Upper lobe of left lung (tissue), 6 donors: ENCODE results near the gene C2orf72. TPM values are rescaled to one million over a fixed set of nuclear protein-coding genes. Genes with fewer than 3 reads are reported as not detected.
"Not testable (repeated sequence)": the region's sequence is repeated elsewhere in the genome, so short reads cannot be mapped to it uniquely, and the experiment has no call there.

ENCODE experiments used
- ATAC-seq, 2 donors: fragments of 200-7000 bp; cut with Tn5 transposase; one replicate each; pipeline ENCODE4 v1.9.1; 2022; ENCODE audit warnings: mild to moderate bottlenecking in 2 of 2, moderate library complexity in 2 of 2; ENCODE audit not compliant: low FRiP score in 2 of 2
- DNase-seq, 2 donors: peaks; one replicate each; pipeline ENCODE4 v3.0.0-alpha.2; 2019 to 2020
- H3K27ac ChIP-seq, 4 donors: fragments of 200-600 bp; sonication (generic); one replicate each; pipeline ENCODE4 v1.5.1; 2016 to 2019
- H3K27me3 ChIP-seq, 4 donors: fragments of 200-600 bp; sonication (generic); one replicate each; pipeline ENCODE4 v1.5.1; 2017 to 2019
- H3K36me3 ChIP-seq, 4 donors: fragments of 200-600 bp; sonication (generic); one replicate each; pipeline ENCODE4 v1.5.1; 2016 to 2019
- H3K4me1 ChIP-seq, 4 donors: fragments of 200-600 bp; sonication (generic); one replicate each; pipeline ENCODE4 v1.5.1; 2018 to 2019
- H3K4me3 ChIP-seq, 4 donors: fragments of 200-600 bp; sonication (generic); one replicate each; pipeline ENCODE4 v1.5.1; 2017 to 2019; ENCODE audit warnings: mild to moderate bottlenecking in 2 of 4, moderate library complexity in 1 of 4
- H3K9me3 ChIP-seq, 4 donors: fragments of 200-600 bp; sonication (generic); one replicate each; pipeline ENCODE4 v1.5.1; 2018 to 2019
- EP300 ChIP-seq, 4 donors: sonication (generic); formaldehyde crosslinking; IDR thresholded peaks; one replicate each; pipeline ENCODE4 v1.5.1; 2017; ENCODE audit warnings: antibody characterized with exemption in 4 of 4, control low read depth in 2 of 4
- POLR2A ChIP-seq, 4 donors: fragments of 450-650 bp; IDR thresholded peaks; one replicate each; pipeline ENCODE4 v1.5.1; 2016 to 2017; ENCODE audit warnings: antibody characterized with exemption in 4 of 4, mild to moderate bottlenecking in 2 of 4
- POLR2AphosphoS5 ChIP-seq, 2 donors: sonication (generic); formaldehyde crosslinking; IDR thresholded peaks; one replicate each; pipeline ENCODE4 v1.5.1; 2017; ENCODE audit warnings: antibody characterized with exemption in 2 of 2
- WGBS, 2 donors: methylation state at CpG; one replicate each; pipeline ENCODE4 v1.1.5; 2017 to 2018; 5-methylcytosine and 5-hydroxymethylcytosine counted together
- total RNA-seq, 6 donors: library from RNA; depleted of rRNA in 4 of 6; stranded (reverse); fragments of >200 nt in 4 of 6; gene quantifications; one replicate each; pipeline versions ENCODE4 v1.1.0 to v1.2.1, GENCODE V29; 2016 to 2021
- TF ChIP-seq, protein P1 (sequence below), 6 experiments: fragments of 450-650 bp in 4 of 6; fragments of 200-600 bp in 2 of 6; sonication (generic) in 2 of 6; IDR thresholded peaks; one replicate each; pipeline ENCODE4 v1.5.1; 2016 to 2019; ENCODE audit warnings: antibody characterized with exemption in 6 of 6
- donor health status: DM: no; HTN: no; CAD: no; lungs with moderate emphysema.
- donor health status: DM: no; HTN: yes; CAD: no; lungs with severe emphysema.

Gene C2orf72
- total RNA-seq, 6 donors from 2014 or later: 0.37 to 0.84 (median 0.61) TPM; not detected in 3

DNA sequence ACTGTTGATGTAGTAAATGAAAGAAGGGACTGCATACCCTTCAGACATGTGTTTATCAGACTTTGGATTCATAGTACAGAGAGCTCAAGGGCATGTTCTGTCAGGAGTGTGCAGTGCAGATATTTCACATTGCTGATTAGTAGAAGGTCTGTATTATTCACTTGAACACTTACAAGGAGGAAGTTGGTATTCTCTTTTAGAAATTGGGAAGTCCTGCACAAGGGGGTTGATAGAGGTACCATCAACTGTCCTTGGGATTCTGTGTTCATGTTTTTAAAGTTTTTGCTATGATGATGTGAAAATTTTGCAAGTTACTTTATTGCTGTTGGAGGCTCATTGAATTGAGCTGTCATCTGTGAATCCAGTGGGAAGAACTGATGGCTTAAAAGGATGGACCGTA is 26.0 kb downstream of the C2orf72 start:
- TF ChIP-seq POLR2AphosphoS5 (IDR thresholded peaks at IDR 0.05) (no peak), EP300 (IDR thresholded peaks at IDR 0.05) (no peak), POLR2A (IDR thresholded peaks at IDR 0.05) (no peak)
- TF ChIP-seq, protein P1, sequence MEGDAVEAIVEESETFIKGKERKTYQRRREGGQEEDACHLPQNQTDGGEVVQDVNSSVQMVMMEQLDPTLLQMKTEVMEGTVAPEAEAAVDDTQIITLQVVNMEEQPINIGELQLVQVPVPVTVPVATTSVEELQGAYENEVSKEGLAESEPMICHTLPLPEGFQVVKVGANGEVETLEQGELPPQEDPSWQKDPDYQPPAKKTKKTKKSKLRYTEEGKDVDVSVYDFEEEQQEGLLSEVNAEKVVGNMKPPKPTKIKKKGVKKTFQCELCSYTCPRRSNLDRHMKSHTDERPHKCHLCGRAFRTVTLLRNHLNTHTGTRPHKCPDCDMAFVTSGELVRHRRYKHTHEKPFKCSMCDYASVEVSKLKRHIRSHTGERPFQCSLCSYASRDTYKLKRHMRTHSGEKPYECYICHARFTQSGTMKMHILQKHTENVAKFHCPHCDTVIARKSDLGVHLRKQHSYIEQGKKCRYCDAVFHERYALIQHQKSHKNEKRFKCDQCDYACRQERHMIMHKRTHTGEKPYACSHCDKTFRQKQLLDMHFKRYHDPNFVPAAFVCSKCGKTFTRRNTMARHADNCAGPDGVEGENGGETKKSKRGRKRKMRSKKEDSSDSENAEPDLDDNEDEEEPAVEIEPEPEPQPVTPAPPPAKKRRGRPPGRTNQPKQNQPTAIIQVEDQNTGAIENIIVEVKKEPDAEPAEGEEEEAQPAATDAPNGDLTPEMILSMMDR (IDR thresholded peaks at IDR 0.05): no peak
- 100% methylated on average over 1 of the region's 1 CpG for WGBS, 2 donors
- Histone ChIP-seq H3K27ac (no peak overlapping the region), H3K4me3 (no peak overlapping the region), H3K36me3 (peaks cover 12 to 69% (median 52%) of the 10 kb centered on the region in 4 donors), H3K9me3 (no peaks in the 10 kb centered on the region), H3K27me3 (no peaks in the 10 kb centered on the region), H3K4me1 (peaks cover 10 to 20% (median 15%) of the 10 kb centered on the region in 4 donors)
- ATAC-seq (no peak), DNase-seq (no peak)

DNA sequence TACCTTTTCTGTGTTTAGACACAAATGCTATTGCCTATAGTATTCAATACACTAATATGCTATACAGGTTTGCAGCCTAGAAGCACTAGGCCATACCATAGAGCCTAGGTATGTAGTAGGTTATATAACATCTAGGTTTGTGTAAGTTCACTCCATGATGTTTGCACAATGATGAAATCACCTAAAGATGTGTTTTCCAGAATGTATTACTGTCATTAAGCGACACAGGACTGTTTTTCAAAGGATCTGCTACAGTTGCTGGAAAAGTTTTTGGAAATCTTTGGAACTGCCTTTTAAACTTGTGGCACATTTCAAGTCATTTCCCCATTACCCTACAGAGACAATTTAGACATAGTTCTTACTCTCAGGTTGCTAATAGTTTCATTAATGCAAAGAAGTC is 28.6 kb downstream of the C2orf72 start:
- Histone ChIP-seq H3K27me3 (no peaks in the 10 kb centered on the region), H3K27ac (no peak overlapping the region), H3K9me3 (no peaks in the 10 kb centered on the region), H3K36me3 (peaks cover 19 to 95% (median 58%) of the 10 kb centered on the region in 4 donors), H3K4me3 (no peak overlapping the region), H3K4me1 (no peaks in the 10 kb centered on the region)
- TF ChIP-seq, protein P1 (IDR thresholded peaks at IDR 0.05): no peak
- TF ChIP-seq POLR2AphosphoS5 (IDR thresholded peaks at IDR 0.05) (no peak), POLR2A (IDR thresholded peaks at IDR 0.05) (no peak), EP300 (IDR thresholded peaks at IDR 0.05) (no peak)
- ATAC-seq: no peak
- WGBS, 2 donors: 86 to 97% methylated on average over 1 of the region's 1 CpG
- DNase-seq: no peak

DNA sequence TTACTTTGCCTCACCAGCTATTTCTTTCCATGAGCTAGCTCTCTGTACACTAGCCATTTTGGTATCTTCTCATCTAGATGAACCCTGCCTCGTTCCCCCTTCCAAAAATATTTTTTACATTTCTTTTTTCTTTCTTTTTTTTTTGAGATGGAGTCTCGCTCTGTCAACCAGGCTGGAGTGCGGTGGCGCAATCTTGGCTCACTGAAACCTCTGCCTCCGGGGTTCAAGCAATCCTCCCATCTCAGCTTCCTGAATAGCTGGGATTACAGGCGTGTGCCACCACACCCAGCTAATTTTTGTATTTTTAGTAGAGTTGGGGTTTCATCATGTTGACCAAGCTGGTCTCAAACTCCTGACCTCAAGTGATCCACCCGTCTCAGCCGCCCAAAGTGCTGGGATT is 30.2 kb downstream of the C2orf72 start:
- H3K36me3 ChIP-seq: peaks cover 15 to 97% (median 61%) of the 10 kb centered on the region in 4 donors
- not testable (repeated sequence) for H3K9me3 ChIP-seq, H3K27ac ChIP-seq, H3K4me3 ChIP-seq, H3K27me3 ChIP-seq, H3K4me1 ChIP-seq, ATAC-seq, DNase-seq
- WGBS, 2 donors: 86 to 100% methylated on average over 8 of the region's 8 CpGs

DNA sequence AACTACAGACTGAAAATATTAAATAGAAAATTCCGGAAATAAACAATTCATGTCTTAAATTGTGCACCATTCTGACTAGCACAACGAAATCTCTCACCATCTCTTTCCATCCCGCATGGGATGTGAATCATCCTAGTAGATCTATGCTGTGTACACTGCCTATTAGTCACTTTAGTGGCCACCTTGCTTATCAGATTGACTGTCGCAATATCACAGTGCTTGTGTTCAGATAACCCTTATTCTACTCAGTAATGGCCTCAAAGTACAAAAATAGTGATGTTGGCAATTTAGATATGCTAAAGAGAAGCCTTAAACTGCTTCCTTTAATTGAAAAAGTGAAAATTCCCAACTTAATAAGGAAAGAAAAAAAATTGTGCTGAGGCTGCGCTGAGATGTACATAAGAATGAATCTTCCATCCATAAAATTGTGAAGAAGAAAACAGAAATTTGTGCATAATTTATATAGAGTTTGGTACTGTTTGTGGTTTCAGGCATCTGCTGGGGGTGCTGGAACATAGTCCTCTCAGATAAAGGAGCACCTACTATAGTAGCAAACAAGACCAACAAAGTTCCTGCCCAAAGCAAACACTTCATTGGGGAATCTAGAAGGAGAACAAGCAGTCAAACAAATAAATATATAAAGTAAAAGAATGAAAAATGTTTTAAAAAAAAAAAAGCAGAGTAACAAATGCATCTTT is 31.4 kb downstream of the C2orf72 start:
- Histone ChIP-seq H3K27me3 (no peaks in the 10 kb centered on the region), H3K27ac (no peak overlapping the region), H3K4me1 (no peaks in the 10 kb centered on the region), H3K9me3 (no peaks in the 10 kb centered on the region), H3K4me3 (no peak overlapping the region), H3K36me3 (peaks cover 13 to 96% (median 60%) of the 10 kb centered on the region in 4 donors)
- DNase-seq (no peak), ATAC-seq (no peak)
- 90 to 95% methylated on average over 5 of the region's 5 CpGs for WGBS, 2 donors
- TF ChIP-seq POLR2A (IDR thresholded peaks at IDR 0.05): no peak

DNA sequence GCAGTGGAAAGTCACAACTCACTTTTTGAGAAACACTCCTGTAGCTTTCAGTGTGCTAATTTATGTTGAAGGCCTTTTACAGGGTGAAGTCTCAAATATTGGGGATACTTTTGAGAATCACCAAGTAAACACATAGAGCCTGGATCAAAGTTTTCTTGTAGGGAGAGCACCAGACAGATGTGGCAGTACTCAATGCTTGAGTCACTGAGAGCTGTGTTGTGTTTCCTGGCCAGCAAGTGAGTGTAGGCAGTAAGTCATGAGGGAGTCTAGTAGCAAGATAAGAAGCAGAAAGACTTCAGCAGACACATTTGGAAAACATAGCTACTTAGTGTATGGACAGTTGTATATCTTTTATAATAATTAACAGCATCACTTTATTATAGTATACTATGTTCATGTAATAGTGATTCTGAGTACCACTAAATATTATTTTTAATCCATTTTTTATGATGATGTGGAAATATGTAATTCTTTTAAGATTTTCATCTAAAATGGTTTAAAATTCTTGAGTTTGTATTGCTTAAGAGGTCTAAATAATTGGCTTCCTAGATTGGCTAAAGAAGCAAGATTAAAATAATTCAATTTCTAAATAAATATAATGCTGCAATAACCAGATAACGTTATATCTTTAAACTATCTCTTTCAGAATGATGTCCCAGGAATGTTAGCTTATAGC is 32.2 kb downstream of the C2orf72 start:
- Histone ChIP-seq H3K36me3 (peaks cover 7 to 89% (median 55%) of the 10 kb centered on the region in 4 donors), H3K27me3 (no peaks in the 10 kb centered on the region), H3K4me3 (no peak overlapping the region), H3K4me1 (no peaks in the 10 kb centered on the region), H3K27ac (no peak overlapping the region), H3K9me3 (no peaks in the 10 kb centered on the region)
- ATAC-seq (no peak), DNase-seq (no peak)
- 92 to 93% methylated on average over 1 of the region's 1 CpG for WGBS, 2 donors
- TF ChIP-seq, protein P1 (IDR thresholded peaks at IDR 0.05): no peak
- no peak for TF ChIP-seq POLR2A (IDR thresholded peaks at IDR 0.05)
- no peak for TF ChIP-seq POLR2AphosphoS5 (IDR thresholded peaks at IDR 0.05)
- TF ChIP-seq EP300 (IDR thresholded peaks at IDR 0.05): no peak
